Stimulated activated CD8-positive, alpha-beta memory T cell treated with anti-CD3 and anti-CD28 coated beads, Interleukin-15, amount 100 ng/mL, for 4 hours (primary cell): Measurements from ENCODE around the gene NFATC4.
A peak's percentile ranks its signal among the peaks of the same experiment; 100 is the strongest.
"Not testable (repeated sequence)": the region's sequence is repeated elsewhere in the genome, so short reads cannot be mapped to it uniquely, and the experiment has no call there.

Source experiments
- DNase-seq, 2 donors: peaks; one replicate each; pipeline ENCODE4 v3.0.0-alpha.2; 2020; ENCODE audit warnings: low read depth in 2 of 2

The NFATC4 gene

DNA sequence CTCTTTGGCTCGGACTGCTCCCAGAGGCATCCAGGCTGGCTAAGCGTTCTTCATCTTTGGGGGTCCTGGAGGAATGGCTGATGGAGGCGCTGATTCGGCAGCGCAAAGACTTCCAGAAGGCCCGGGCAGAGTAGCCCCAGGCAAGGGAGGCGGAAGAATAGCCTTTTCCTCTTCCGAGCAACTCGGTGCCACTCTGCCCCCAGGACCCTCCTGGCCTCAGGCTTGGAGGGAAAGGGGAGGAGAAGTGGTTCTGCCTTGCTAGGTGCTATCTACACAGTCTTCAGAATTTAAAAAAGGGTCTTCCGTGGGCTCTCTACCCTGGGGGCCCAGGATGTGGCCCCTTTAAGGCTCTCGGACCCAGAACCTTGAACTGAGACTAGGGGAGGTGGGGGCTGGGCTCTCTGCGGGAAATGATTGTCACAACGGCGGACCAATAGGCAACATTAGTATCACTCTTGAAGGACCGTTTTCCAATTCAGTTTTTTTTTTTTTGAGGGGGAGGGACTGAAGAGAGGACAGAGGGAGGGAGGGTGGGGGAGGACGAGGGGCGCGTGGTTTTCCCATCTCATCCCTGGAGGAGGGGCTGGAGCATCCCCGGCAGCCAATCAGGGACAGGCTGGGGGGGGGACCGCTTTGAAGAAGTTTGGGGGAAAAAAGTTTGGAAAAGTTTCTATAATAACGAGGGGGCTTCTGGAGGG, at the start of gene NFATC4:
TSS of gene NFATC4 (plus strand) at position 671 of the 698 bp plus-strand sequence. CDS start 157 bp downstream, outside the sequence.
- no peak for DNase-seq

DNA sequence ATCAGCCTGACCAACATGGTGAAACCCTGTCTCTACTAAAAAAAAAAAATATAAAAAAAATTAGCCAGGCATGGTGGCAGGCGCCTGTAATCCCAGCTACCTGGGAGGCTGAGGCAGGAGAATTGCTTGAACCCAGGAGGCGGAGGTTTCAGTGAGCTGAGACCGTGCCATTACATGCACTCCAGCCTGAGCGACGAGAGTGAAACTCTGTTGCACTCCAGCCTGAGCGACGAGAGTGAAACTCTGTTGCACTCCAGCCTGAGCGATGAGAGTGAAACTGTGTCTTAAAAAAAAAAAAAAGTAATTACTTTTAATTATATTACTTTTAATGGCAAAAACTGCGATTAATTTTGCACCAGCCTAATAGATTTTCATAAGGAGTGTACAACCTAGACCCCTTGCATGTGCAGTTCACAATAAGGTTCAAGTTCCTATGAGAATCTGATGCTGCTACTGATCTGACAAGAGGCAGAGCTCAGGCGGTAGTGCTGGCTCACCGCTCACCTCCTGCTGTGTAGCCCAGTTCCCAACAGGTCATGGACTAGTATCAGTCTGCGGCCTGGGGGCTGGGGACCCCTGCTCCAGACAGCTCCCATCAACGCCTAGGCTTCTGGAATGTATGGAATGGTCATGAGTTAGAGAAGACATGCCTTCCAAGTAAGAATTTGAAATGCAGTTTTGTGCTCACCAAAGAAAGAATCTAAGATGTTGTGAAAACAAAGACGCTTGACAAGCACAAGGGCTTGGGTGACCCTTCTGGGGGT, 46.6 kb upstream of the NFATC4 start:
- no peak for DNase-seq

DNA sequence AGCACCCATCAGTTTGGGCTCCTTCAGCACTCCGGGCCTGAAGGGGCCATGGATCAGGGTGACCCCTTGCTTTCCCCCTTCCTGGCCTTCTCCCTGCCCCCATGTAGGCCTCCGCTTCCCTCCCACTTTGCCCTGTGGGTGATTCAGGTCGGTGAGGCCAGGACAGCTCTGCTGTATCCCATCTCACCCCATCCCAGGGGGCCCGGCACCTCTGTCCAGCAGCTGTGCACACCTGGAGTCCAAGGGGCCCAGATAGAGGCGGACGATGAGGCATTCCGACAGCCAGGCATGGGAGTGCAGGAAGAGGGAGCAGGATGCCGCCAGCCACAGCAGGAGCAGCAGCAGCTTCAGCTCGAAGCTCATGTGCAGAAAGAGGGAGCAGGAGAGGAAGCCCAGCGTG, 45.3 kb upstream of the NFATC4 start:
- no peak for DNase-seq

DNA sequence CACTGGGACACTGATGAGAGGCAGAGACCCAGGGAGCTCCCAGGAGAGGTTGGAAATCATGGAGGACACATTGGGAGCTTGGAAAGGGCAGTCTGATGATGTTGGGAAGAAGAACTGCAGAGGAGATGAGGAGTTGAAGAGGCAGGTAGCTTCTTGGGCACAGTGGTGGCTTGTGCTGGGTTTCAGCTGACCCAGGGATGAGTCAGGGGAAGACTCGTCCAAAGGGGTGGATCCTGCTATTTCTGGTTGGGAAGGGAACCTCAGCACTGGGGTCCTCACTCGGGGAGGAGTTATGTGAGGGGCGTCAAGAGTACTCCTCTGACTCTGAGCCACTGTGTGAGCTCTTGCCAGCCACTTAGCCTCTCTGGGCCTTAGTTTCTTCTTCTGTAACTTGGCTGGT, 44.6 kb upstream of the NFATC4 start:
- DNase-seq: no peak

DNA sequence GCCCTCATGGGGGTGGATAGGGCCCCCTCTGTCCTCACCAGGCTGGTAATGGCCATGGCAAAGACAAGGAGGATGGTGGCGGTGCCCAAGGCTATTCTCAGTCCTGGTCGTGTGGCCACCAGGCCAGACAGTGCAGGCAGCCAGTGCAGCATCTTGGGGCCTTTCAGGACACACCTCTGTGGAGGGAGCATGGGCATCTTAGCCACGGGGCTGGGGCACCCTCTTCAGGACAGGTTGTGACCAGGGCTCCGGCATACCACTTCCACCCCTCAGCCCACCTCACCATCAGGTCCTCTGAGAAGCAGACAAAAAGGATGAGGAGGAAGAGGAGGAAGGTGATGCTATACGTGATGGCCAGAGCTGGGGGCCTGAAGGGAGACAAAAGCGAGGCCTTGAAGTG, 44.0 kb upstream of the NFATC4 start:
- DNase-seq: no peak

DNA sequence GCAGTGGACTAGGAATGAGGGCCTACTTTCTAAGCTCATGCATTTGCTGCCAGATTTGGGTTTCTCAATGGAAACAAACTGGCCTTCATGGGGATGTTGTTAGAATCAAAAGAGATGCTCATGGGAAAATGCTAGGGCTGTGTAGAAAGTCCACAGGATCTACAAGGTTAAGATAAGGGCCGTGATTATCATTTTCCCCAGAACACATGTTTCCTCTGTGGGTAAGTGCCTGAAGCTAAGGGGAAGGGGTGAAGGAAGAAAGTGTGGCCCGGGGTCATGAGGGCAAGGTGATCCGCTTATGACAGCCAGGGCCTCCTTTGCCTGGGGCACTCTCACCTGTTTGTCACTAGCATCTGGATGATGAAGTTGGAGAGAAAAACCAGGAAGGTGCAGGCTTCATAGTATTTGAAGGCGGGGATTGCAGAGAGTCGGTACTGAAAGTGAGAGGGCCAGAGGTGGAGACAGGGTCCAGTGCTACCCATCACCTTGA, 42.9 kb upstream of the NFATC4 start:
- DNase-seq: no peak

DNA sequence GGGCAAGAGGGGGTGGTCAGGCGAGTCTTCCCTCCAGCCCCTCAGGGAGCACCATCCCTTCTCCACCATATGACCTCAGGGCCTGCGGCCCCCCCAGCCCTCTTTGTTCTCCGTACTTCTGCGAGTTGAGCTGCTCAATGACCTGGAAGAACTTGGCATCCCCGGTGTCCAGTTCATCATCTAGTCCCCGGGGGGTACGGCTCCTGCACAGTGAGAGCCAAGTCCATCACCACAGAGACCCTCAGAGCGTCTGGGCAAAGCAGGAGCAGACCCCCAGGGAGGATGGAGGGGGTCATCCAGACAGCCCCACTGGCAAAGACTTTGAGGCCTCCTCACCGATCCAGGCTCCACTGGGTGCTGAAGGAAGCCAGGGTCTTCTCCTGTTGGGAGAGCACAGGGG, 42.0 kb upstream of the NFATC4 start:
- no peak for DNase-seq

DNA sequence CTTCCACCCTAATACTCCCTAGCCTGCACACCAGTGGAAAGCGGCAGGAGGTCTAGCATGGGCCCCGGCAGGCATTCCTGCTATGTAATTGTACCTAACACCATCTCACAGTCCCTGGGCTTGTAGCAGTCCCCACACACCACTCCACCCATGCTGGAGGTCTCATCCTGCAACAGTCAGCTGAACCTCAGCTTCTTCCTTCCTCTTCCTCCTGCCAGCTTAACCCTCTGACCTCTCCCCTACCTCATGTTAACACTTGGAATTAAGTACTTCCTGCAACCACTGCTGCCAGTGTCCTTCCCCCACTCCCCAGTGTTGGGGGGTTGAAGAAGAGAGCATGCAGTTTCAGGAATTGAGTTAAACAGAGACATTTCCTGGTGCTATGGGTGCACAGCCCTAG, 40.7 kb upstream of the NFATC4 start:
- no peak for DNase-seq

DNA sequence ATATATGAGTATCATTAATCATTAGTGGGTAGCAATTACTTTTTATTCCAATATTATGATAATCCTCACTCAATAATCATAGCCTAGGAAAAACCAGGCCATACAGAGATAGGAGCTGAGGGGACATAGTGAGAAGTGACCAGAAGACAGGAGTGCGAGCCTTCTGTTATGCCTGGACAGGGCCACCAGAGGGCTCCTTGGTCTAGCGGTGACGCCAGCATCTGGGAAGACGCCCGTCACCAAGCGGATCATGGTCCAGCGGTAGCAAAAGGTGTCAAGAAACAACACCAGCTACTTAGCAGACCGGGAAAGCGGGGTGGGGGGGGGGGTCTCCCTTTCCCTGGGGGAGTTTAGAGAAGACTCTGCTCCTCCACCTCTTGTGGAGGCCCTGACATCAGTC, 40.1 kb upstream of the NFATC4 start:
- not testable (repeated sequence) for DNase-seq

DNA sequence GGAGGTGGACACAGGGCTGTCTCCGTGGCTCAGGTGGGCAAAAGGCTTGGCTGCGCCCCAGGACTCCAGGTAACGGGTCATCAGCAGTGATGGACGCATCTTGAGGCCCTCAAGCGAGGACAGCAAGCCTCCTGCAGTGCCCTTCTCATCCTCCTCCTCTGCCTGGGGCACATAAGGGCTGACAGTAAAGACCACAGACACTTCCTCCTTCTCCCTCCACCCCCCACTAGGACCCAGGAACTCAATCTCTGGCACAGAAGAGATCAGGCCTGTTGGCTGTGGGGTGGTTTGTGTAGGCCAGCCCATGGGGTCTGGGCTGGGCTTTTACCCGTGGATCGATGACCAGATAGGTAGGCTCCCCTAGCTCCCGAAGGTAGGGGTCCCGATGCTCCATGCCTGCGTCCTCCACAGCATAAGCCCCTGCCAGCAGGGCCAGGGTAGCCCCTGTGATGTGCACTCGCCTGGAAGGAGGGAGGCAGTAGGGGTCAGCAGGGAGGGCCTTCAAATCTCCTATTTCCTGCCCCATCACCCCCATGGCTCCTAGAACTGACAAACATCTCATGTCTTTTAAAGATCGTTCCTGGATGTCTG, 38.8 kb upstream of the NFATC4 start:
- no peak for DNase-seq

DNA sequence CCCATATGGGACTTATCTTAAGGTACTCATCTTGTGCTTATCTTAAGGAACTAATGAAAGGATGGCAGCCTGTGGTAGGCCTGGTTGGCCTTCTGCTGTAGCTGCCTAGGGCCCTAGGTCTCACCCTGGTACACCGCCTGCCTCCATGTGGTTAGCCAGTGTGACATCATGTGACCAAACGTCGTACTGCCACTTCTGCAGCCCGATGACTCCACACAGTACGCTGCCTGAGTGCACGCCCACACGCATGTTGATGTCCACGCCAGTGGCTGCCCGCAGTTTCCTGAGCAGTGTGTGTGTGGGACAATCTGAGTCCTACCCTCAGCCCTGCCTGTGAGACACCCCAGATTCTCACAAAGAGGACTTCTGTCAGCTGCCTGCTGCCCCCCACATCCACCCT, 38.2 kb upstream of the NFATC4 start:
- peak; percentile 56 to 59 for DNase-seq

DNA sequence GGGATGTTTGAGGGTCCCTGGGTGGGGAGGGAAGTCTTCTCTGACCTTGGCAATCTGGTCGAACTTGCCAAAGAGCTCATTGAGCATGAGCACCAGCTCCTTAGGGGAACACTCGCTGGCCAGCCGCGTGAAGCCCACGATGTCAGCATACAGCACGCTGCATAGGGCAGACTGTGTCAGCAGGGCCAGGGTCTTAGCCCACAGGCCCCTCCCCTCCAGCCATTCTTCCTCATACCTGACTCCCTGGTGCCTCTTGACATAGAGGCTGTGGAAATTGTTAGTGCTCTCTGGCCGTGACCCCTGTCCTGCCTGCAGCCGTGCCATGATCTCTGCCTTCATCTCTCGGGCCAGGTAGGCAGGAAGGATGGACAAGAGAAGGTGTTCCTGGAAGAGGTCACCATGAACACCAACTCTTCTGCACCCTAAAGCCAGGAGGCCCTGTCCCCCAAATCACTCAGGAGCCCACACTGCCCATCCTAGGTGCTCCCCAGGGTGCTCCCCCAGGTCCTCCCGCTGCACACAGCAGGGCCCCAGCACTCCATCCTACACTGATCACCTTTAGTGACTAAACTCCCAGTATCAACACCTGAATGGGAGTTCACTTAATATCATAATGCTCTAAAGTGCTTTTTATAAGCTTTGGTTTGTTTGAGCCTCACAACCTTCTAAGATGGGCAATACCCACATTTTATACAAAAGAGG, 36.9 kb upstream of the NFATC4 start:
- no peak for DNase-seq

DNA sequence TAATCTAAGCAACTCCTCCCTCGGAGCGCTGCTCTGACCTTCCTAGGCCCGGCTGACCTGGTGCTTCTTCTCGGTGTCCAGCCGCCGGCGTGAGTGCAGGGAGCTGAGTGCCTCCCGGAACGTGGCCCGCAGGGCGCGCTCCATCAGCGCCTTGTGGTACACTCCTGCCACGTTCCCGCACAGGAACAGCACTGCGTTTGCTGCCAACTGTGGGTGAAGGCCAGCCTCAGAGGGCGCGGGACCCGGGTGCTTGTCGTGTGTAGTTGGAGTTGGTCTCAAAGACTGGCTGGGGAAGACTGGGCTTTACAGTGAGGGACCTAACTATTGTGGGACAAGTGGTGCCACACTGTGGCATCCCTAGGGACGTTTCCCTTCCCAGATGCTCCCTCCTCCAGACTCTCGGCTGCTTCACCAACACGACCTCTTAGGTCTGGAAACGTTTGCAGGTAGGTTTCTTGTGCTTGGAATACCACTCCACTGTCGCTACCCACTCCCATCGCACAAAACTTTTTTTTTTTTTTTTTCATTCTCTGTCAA, 36.2 kb upstream of the NFATC4 start:
- DNase-seq: no peak

DNA sequence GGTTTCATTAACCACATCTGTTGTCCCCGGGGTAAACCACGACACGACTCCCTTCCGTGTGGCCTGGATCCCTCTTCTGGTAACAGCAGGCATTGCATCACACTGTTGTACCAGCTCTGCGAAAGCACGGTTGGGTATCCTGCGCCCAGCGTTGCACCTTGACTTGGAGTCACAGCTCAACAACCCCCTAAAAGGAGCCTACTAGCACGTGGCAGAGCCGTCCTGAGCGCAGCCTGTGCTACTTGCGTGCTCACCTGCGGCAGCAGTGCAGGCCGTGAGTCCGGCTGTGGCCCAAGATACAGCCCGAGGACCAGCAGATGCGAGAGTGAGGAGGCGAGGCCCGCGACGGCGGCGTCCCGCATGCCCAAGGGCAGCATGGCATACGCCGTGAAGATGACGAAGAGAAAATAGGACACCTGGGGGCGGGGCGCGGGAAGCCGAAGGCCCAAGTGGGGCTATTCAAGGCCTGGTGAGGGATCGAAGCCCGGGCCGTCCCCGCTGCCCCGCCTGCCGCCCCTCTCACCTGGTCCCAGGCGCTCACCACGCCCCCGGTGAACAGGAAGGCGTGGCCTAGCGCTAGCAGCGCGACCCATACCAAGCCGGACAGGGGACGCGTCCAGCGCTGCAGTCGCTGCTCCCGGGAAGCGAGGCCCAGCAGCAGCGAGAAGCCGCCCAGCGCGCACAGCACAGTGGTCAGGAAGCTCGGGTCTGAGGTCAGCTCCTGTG, 35.6 kb upstream of the NFATC4 start:
- peak; percentile 57 to 77 for DNase-seq

DNA sequence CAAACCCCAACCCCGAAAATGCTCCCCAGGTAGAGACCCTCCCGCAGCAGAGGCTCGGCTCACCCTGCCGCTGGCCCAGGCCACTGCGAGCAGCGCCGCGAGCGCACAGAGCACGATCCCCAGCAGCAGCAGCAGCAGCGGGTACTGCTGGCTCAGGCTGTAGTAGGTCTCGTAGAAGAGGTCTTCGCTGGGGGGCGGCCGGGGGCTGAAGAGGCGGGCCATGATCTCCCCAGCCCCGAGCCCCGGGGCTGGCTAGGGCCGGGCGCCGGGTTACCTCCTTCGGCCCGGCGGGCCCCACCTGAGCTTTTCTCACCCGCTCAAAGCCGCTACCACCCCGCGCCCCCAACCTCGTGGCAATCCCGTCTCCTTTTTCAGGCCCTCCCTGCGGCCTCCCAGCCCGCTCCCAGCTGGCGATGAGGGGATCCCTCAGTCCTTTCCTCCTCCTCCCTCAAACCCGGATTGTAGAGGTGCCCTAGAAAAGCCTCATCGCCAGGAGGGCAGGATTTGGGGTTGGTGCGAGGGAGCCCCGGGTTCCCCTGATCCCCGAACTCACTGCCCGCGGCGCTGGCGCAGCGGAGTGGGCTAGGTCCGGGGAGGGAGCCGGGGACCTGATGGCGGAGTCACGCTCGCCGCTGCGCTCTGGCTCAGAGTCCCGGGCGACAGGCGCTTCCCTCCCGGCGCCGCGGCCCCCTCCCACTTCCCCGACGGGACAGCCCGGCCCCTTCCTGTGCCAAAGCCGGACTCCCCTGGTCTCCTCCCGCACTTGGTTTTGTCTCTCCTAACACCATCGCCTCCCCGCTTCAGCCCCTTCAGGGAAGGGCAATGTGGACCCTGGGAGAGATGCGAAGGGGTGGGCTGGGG, 33.3 kb upstream of the NFATC4 start, which contains the start of gene ADCY4:
TSS of gene ADCY4 (minus strand) at position 641 of the 861 bp plus-strand sequence. CDS start at position 222, 419 bp downstream.
- DNase-seq: no peak

DNA sequence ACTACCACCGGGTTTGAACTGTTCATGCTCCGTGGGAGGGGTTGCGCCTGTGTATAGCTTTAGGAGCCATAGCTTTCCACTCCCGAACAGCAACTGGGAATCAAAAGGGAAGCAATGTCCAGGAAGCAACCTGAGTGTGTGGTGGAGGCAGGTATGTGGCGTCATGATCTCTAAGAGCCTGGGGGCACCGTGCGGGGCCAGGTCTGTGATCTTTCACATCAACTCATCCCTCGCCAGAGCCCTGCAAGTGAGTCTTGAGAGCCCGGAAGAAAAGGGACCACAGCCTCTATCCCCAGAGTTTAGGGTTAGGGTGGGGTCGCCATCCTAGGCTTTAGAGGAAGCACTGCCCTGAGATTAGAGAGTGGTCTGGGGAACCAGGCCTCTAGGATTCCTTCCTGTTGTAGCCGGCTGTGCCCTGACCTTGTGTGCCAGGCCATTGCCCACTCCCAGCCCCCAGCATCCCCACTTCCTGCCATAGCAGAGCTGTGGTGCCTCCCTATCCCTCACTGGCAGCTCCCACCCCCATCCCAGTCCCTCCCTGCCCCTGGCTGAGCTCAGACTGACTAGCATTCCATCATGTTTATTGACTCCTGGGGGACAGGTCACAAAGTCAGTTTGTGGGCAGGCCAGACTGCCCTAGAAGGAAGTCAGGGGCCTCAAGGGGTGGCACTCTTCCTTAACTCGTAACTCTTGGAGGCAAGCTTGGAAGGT, 32.4 kb upstream of the NFATC4 start:
- DNase-seq: no peak

DNA sequence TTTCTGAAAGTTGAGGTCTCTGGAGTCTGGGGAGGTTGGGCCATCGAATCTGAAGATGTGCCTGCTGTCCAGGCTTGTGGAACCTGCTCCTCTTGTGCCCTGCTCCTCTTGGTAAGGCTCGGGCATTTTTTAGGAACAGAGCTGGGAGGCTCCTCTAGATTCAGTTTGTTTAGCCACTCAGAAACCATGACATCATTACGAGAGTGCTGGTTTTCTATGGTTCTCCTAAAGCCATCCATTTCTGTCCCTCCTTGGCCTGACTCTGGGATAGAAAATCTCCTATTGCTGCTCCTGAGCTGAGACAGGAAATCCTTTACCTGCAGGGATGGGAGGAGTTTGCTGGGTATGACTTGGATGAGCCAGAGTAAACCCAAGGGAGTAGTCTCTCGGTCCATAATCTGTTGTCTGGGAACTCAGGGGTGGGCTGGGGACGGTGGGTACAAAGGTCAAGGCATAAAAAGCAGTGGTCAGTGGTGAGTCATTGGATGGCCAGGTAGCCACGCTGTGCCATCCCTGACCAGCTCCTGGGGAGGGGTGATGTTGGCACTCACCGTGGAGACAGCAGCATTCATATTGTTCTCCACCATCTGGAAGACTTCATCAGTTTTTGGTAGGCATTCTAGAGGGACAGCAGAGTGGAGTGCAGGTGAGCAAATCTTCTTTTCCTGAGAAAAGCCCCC, 30.7 kb upstream of the NFATC4 start:
- no peak for DNase-seq

DNA sequence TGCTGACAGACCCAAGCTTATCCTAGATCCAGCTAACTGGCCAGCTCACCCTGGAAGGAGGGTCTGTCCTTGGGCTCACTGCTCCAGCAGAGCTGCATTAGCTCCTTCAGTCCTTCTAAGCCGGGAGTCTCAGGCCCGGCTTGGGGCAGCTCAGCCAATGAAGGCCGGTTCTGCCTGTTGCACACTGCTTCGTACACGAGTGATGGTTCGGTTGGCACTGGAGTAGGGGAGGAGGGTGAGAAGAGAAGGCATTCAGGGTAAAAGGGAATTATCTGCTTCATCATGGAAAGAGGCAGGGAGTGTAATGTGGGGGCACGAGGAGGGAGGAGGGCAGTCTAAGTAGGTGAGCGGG, 30.2 kb upstream of the NFATC4 start:
- DNase-seq: no peak

DNA sequence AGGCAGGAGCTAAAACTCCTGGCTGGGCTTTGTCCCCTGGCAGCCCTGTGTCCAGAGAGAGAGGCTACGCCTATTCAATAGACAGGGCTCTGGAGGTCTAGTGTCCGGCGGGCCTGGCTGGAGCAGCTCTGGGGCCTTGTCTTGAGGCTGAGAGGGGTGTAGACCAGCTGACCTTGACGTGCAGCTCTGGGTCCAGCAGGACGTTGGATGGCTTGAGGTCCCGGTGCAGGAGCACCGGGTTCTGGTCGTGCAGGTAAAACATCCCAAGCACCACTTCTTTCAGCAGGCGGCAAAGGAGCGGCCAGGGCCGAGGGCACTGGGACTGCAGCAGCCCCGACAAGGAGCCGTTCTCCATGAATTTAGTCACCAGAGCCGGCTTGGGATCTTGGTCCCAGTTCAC, 29.1 kb upstream of the NFATC4 start:
- DNase-seq: no peak
